ENCODE results near the gene ZDHHC8. TPM values are rescaled to one million over a fixed set of nuclear protein-coding genes. Genes with fewer than 3 reads are reported as not detected.

ZDHHC8 gene
- total and polyA plus RNA-seq, 9 donors: 5.1 to 77.4 (median 58.9) TPM

DNA sequence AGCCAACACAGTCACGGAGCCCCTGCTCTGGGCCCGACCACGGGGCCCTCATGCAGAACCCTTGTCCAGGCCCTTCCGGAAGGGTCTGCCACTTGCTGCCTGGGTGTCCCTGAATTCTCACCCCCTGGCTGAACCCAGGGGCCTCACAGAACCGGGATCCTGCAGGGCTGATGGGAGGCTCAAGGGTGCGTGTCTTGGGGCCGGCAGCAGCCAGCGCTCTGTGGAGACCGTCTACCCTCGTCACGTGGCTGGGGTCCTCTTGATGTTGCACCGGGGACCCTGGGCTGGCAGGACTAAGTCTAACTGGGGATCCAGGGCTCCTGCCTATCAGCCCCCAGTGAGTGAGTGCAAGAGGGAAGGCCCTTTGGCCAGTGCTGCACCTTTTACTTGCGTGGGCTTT is 38.6 kb downstream of the ZDHHC8 start:
- Histone ChIP-seq H3K4me3 (no peak overlapping the region), H3K27ac (no peak overlapping the region), H3K36me3 (no peaks in the 10 kb centered on the region), H3K9me3 (no peaks in the 10 kb centered on the region), H3K27me3 (no peaks in the 10 kb centered on the region), H3K4me1 (ENCODE audit: insufficient read depth) (no peaks in the 10 kb centered on the region)
- no peak for DNase-seq
- TF ChIP-seq POLR2A (IDR thresholded peaks at IDR 0.05) (no peak), EP300 (IDR thresholded peaks at IDR 0.05) (no peak)
- TF ChIP-seq, protein P1, sequence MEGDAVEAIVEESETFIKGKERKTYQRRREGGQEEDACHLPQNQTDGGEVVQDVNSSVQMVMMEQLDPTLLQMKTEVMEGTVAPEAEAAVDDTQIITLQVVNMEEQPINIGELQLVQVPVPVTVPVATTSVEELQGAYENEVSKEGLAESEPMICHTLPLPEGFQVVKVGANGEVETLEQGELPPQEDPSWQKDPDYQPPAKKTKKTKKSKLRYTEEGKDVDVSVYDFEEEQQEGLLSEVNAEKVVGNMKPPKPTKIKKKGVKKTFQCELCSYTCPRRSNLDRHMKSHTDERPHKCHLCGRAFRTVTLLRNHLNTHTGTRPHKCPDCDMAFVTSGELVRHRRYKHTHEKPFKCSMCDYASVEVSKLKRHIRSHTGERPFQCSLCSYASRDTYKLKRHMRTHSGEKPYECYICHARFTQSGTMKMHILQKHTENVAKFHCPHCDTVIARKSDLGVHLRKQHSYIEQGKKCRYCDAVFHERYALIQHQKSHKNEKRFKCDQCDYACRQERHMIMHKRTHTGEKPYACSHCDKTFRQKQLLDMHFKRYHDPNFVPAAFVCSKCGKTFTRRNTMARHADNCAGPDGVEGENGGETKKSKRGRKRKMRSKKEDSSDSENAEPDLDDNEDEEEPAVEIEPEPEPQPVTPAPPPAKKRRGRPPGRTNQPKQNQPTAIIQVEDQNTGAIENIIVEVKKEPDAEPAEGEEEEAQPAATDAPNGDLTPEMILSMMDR (IDR thresholded peaks at IDR 0.05): no peak
- 90 to 92% (median 91%) methylated on average over 12 to 13 of the region's 13 CpGs for WGBS, 3 donors
- intact Hi-C loops (cut with DNase I): no loop called here

DNA sequence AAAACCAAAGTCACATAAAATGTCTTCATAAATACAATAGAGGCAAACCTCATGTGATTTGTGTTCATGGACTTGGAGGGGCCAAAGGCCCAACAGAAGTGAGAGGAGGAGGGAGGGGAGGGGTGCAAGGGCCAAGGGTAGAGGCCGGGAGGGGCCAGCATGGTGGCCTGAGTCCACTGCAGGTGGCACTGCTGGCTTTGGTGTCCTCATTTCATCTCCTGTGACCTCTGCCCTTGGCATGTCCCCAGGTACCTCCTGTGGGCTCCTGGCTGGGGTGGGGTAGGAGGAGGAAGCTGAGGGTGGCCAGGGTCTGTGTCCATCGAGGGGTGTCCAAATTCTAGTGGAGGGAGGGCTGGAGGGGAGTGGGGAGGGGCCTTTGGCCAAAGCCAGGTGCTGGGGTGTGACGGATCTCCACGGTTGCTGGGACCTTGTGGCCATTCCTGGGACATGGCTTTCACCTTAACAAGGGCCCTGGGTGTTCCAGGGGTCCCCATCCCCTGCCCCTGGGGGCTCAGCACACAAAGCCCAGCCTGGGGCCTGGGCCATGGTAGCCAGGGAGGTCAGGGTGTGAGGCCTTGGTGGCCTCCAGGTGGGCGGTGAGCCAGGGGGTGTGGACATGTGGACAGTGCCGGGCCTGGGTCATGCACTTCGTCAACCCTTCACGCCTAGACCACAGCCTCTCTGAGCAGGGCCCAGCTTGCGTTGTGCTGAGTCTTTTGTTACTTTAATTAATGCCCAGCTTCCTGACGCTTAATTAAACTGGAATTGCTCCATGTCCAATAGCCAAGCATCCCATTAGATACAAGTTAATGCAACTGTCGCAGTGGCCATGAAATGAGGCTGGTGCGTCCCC is 39.9 kb downstream of the ZDHHC8 start:
- no peak overlapping the region for H3K27ac ChIP-seq
- intact Hi-C loops (cut with DNase I): no loop called here
- no peak overlapping the region for H3K4me3 ChIP-seq
- H3K36me3 ChIP-seq: no peaks in the 10 kb centered on the region
- TF ChIP-seq EP300 (IDR thresholded peaks at IDR 0.05): no peak
- DNase-seq: no peak
- WGBS, 3 donors: 84 to 89% (median 87%) methylated on average over 12 of the region's 12 CpGs
- H3K4me1 ChIP-seq (ENCODE audit: insufficient read depth): no peaks in the 10 kb centered on the region
- H3K27me3 ChIP-seq: no peaks in the 10 kb centered on the region
- no peaks in the 10 kb centered on the region for H3K9me3 ChIP-seq

DNA sequence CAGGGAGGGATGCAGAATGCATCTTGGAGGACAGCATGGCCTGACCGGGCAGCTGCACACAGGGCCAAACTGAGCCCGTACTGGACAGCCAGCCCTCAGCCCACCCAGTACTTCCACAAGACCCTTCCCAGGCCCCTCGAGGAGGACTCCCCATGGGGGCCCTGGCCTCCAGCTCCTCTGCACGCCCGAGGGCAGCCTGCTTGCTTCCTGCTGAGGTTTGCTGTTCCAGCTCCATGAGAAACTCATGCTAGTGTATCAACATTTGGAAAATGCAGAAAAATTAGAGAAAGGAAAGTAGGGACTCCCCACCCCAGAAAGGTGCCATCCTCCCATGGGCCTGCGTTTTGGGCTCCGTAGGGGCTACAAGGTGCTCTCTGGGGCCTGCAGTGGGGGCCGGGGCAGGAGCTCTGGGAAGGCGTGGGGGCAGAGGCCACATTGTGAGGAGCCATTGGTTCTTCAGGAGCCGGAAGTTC is 40.6 kb downstream of the ZDHHC8 start:
- Histone ChIP-seq H3K27me3 (no peaks in the 10 kb centered on the region), H3K36me3 (no peaks in the 10 kb centered on the region), H3K4me3 (no peak overlapping the region), H3K27ac (no peak overlapping the region), H3K4me1 (ENCODE audit: insufficient read depth) (no peaks in the 10 kb centered on the region), H3K9me3 (no peaks in the 10 kb centered on the region)
- TF ChIP-seq EP300 (IDR thresholded peaks at IDR 0.05): no peak
- TF ChIP-seq, protein P1 (IDR thresholded peaks at IDR 0.05): no peak
- TF ChIP-seq POLR2A (IDR thresholded peaks at IDR 0.05): no peak
- 80 to 85% (median 83%) methylated on average over 10 of the region's 10 CpGs for WGBS, 3 donors
- no peak for DNase-seq
- intact Hi-C loops (cut with DNase I): no loop called here

DNA sequence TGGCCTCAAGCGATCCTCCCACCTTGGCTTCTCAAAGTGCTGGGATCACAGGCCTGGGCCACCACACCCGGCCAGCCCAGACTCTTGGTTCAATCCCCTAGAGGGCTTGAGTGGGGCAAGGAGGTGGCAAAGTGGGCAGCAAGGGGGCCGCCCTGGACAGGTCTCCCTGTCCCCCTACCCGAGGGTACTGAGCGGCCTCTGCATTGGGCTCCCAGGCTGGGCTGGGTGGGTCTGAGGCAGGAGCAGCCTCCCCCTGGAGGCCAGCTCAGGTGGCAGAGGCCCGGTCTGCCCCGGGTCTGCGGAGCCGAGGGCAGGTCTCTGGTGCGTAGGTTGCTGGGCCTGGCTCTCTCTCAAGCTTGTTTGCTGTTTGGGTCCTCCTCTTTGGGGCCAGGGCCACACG is 41.6 kb downstream of the ZDHHC8 start:
- H3K36me3 ChIP-seq: no peaks in the 10 kb centered on the region
- intact Hi-C loops (cut with DNase I): no loop called here

More for the DNA sequence above, 41.6 kb downstream of the ZDHHC8 start:
- H3K27ac ChIP-seq: no peak overlapping the region
- TF ChIP-seq, protein P1 (IDR thresholded peaks at IDR 0.05): no peak
- no peak for TF ChIP-seq EP300 (IDR thresholded peaks at IDR 0.05)
- TF ChIP-seq POLR2A (IDR thresholded peaks at IDR 0.05): no peak
- no peak overlapping the region for H3K4me3 ChIP-seq
- no peaks in the 10 kb centered on the region for H3K27me3 ChIP-seq
- H3K9me3 ChIP-seq: no peaks in the 10 kb centered on the region
- no peaks in the 10 kb centered on the region for H3K4me1 ChIP-seq (ENCODE audit: insufficient read depth)
- no peak for DNase-seq
- 82 to 96% (median 90%) methylated on average over 9 to 11 of the region's 11 CpGs for WGBS, 3 donors
